ENCODE results near the gene TMEM154.
"Not testable (repeated sequence)": the region's sequence is repeated elsewhere in the genome, so short reads cannot be mapped to it uniquely, and the experiment has no call there.

TMEM154 gene

DNA sequence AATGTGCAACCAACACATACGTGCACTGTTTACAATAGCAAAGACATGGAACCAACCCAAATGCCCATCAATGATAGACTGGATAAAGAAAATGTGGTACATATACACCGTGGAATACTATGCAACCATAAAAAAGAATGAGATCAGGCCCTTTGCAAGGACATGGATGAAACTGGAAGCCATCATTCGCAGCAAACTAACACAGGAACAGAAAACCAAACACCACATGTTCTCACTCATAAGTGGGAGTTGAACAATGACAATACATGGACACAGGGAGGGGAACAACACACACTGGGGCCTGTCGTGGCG, 15.8 kb downstream of the TMEM154 start:
- H3K9me3 ChIP-seq (ENCODE audit: control insufficient read depth, insufficient read depth, low read depth, low read length); POLR2A ChIA-PET; CTCF ChIA-PET; H3K4me3 ChIP-seq (ENCODE audit: low read depth, low read length); H3K36me3 ChIP-seq (ENCODE audit: control insufficient read depth in 2 of 2, insufficient read depth in 1 of 2, low read length in 2 of 2); H3K27ac ChIP-seq (ENCODE audit: extremely low read depth, low read depth, low read length); H3K4me1 ChIP-seq (ENCODE audit: control insufficient read depth, insufficient read depth, low read length): not testable (repeated sequence)
- TF ChIP-seq ZNF146 (tag by site-specific recombination; IDR thresholded peaks at IDR 0.05), result peak; percentile 64

GRCh38 chr4:152663203-152664066, 16.4 kb downstream of the TMEM154 start:
- Histone ChIP-seq H3K4me3 (ENCODE audit: low read depth, low read length) (no peak overlapping the region), H3K4me1 (ENCODE audit: control insufficient read depth, insufficient read depth, low read length) (no peaks in the 10 kb centered on the region), H3K27ac (ENCODE audit: extremely low read depth, low read depth, low read length) (no peak overlapping the region), H3K9me3 (ENCODE audit: control insufficient read depth, insufficient read depth, low read depth, low read length) (no peaks in the 10 kb centered on the region), H3K36me3 (ENCODE audit: control insufficient read depth in 2 of 2, insufficient read depth in 1 of 2, low read length in 2 of 2) (no peaks in the 10 kb centered on the region)
- CTCF ChIA-PET, result no interaction called here
- POLR2A ChIA-PET, result no interaction called here
- TF ChIP-seq HOXA7 (CRISPR knock-in tag; IDR thresholded peaks at IDR 0.05; ENCODE audit: borderline replicate concordance), result no peak
- TF ChIP-seq ZNF670 (tag by site-specific recombination; IDR thresholded peaks at IDR 0.05; ENCODE audit: low read depth), result no peak
- TF ChIP-seq ZNF664 (tag by site-specific recombination; IDR thresholded peaks at IDR 0.05), result no peak
- TF ChIP-seq ZNF544 (tag by site-specific recombination; IDR thresholded peaks at IDR 0.05), result no peak
- TF ChIP-seq ZNF658 (tag by site-specific recombination; IDR thresholded peaks at IDR 0.05), result no peak
- TF ChIP-seq SETDB1 (IDR thresholded peaks at IDR 0.05; ENCODE audit: insufficient read length, low read length), result no peak
- TF ChIP-seq KLF16 (tag by site-specific recombination; IDR thresholded peaks at IDR 0.05), result no peak
- no peak for TF ChIP-seq ZNF24 (tag by site-specific recombination; IDR thresholded peaks at IDR 0.05)
- no peak for TF ChIP-seq ZNF19 (tag by site-specific recombination; IDR thresholded peaks at IDR 0.05; ENCODE audit: low read depth)
- TF ChIP-seq ZNF521 (tag by site-specific recombination; IDR thresholded peaks at IDR 0.05), result no peak
- no peak for TF ChIP-seq WT1 (tag by site-specific recombination; IDR thresholded peaks at IDR 0.05)
- no peak for TF ChIP-seq ZNF747 (tag by site-specific recombination; IDR thresholded peaks at IDR 0.05)

- no peak overlapping the region for H3K4me3 ChIP-seq (ENCODE audit: low read depth, low read length)
- no peaks in the 10 kb centered on the region for H3K9me3 ChIP-seq (ENCODE audit: control insufficient read depth, insufficient read depth, low read depth, low read length)
- H3K36me3 ChIP-seq (ENCODE audit: control insufficient read depth in 2 of 2, insufficient read depth in 1 of 2, low read length in 2 of 2), result no peaks in the 10 kb centered on the region
- ChIA-PET POLR2A (no interaction called here), CTCF (interaction anchor here (1.0 kb wide), 1 partner anchor 422 kb away, joined by 3 read pairs; no protein-coding TSS in a partner anchor)
- TF ChIP-seq ZNF514 (tag by site-specific recombination; IDR thresholded peaks at IDR 0.05), result no peak
- TF ChIP-seq BCL11B (tag by site-specific recombination; IDR thresholded peaks at IDR 0.05; ENCODE audit: low read depth), result no peak
- no peak for TF ChIP-seq ZBTB48 (tag by site-specific recombination; IDR thresholded peaks at IDR 0.05)
- no peak for TF ChIP-seq ZFP41 (tag by site-specific recombination; IDR thresholded peaks at IDR 0.05; ENCODE audit: borderline replicate concordance)
- TF ChIP-seq ZNF274 (IDR thresholded peaks at IDR 0.05; ENCODE audit: low read length), result no peak
- TF ChIP-seq ZNF274 (tag by site-specific recombination; IDR thresholded peaks at IDR 0.05; ENCODE audit: borderline replicate concordance), result no peak
- no peak for TF ChIP-seq ZNF701 (tag by site-specific recombination; IDR thresholded peaks at IDR 0.05)
- TF ChIP-seq ZNF629 (tag by site-specific recombination; IDR thresholded peaks at IDR 0.05), result no peak
- TF ChIP-seq ZNF391 (tag by site-specific recombination; IDR thresholded peaks at IDR 0.05; ENCODE audit: borderline replicate concordance, low read depth), result no peak
- no peak for TF ChIP-seq ZNF221 (tag by site-specific recombination; IDR thresholded peaks at IDR 0.05; ENCODE audit: borderline replicate concordance)
- no peak for TF ChIP-seq ZNF501 (tag by site-specific recombination; IDR thresholded peaks at IDR 0.05)
- no peak for TF ChIP-seq KLF8 (tag by site-specific recombination; IDR thresholded peaks at IDR 0.05)
- no peak for TF ChIP-seq SP3 (tag by site-specific recombination; IDR thresholded peaks at IDR 0.05)
- no peak for TF ChIP-seq ZSCAN5A (tag by site-specific recombination; IDR thresholded peaks at IDR 0.05)
- TF ChIP-seq SCRT1 (tag by site-specific recombination; IDR thresholded peaks at IDR 0.05; ENCODE audit: borderline replicate concordance), result no peak
- TF ChIP-seq CTCF (tag by site-specific recombination; IDR thresholded peaks at IDR 0.05), result no peak
- TF ChIP-seq ZNF184 (tag by site-specific recombination; IDR thresholded peaks at IDR 0.05), result no peak
- no peak for TF ChIP-seq ZNF266 (tag by site-specific recombination; IDR thresholded peaks at IDR 0.05; ENCODE audit: low read depth)
- TF ChIP-seq ZNF223 (tag by site-specific recombination; IDR thresholded peaks at IDR 0.05), result no peak
- TF ChIP-seq ZNF175 (tag by site-specific recombination; IDR thresholded peaks at IDR 0.05), result no peak
- no peak overlapping the region for H3K27ac ChIP-seq (ENCODE audit: extremely low read depth, low read depth, low read length)
- no peaks in the 10 kb centered on the region for H3K4me1 ChIP-seq (ENCODE audit: control insufficient read depth, insufficient read depth, low read length)
Measured at GRCh38 chr4:152661649-152662048, 18.1 kb downstream of the TMEM154 start.
